GM12892 (cell line): ENCODE data around the gene RAB44.

Experiments used
- POLR2A ChIP-seq: IDR thresholded peaks from 2 replicates; pipeline ENCODE4 v1.6.1; 2011; ENCODE audit warnings: low read depth, low read length, control low read depth
- POLR2AphosphoS5 ChIP-seq: IDR thresholded peaks from 2 replicates; pipeline ENCODE4 v1.6.1; 2011; ENCODE audit warnings: low read depth, low read length, control low read depth
- TAF1 ChIP-seq: IDR thresholded peaks from 2 replicates; pipeline ENCODE4 v1.6.1; 2011; ENCODE audit warnings: low read depth, mild to moderate bottlenecking, control low read depth, low read length, borderline replicate concordance

- TF ChIP-seq POLR2A (no peak), POLR2AphosphoS5 (no peak), TAF1 (no peak)
Observed at GRCh38 chr6:36738108-36738507, 40.5 kb downstream of the RAB44 start.
